Esophagus squamous epithelium (tissue), 4 donors: ENCODE measurements around the gene ANO10.

Experiments
- POLR2A ChIP-seq, 4 donors: fragments of 450-650 bp; IDR thresholded peaks; one replicate each; pipeline ENCODE4 v1.6.1; 2017; ENCODE audit warnings: antibody characterized with exemption in 4 of 4, mild to moderate bottlenecking in 4 of 4, moderate library complexity in 3 of 4
- TF ChIP-seq, protein P1 (sequence below), 6 experiments: fragments of 450-650 bp in 4 of 6; fragments of 200-600 bp in 2 of 6; sonication (generic) in 2 of 6; IDR thresholded peaks; one replicate each; pipeline ENCODE4 v1.5.1; 2016 to 2019; ENCODE audit warnings: antibody characterized with exemption in 6 of 6, mild to moderate bottlenecking in 4 of 6, moderate library complexity in 4 of 6

DNA sequence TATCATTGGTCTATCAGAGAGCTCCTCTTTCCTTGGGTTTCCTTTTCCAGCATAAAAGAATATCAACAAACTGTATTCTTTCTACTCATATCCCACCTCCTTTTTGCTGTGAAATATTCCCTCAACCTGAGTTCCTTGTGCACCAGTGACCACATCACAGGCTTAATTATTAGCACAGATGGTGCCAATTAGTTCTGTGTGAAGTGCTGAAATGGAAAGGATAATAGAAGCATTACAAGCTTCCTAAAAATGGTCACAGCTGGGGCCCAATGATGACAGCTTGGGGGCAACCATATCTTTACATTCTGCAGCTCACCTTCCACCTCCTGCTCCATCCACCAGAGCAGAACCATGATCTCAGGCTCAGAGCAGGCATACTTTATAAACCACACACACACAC lies 84.6 kb downstream of the ANO10 start:
- TF ChIP-seq, protein P1, sequence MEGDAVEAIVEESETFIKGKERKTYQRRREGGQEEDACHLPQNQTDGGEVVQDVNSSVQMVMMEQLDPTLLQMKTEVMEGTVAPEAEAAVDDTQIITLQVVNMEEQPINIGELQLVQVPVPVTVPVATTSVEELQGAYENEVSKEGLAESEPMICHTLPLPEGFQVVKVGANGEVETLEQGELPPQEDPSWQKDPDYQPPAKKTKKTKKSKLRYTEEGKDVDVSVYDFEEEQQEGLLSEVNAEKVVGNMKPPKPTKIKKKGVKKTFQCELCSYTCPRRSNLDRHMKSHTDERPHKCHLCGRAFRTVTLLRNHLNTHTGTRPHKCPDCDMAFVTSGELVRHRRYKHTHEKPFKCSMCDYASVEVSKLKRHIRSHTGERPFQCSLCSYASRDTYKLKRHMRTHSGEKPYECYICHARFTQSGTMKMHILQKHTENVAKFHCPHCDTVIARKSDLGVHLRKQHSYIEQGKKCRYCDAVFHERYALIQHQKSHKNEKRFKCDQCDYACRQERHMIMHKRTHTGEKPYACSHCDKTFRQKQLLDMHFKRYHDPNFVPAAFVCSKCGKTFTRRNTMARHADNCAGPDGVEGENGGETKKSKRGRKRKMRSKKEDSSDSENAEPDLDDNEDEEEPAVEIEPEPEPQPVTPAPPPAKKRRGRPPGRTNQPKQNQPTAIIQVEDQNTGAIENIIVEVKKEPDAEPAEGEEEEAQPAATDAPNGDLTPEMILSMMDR (IDR thresholded peaks at IDR 0.05): no peak
- TF ChIP-seq POLR2A (IDR thresholded peaks at IDR 0.05): no peak
